Subcutaneous adipose tissue (tissue), 4 donors: ENCODE results near the gene HTRA3. TPM values are rescaled to one million over a fixed set of nuclear protein-coding genes. Genes with fewer than 3 reads are reported as not detected.

Source experiments
- total RNA-seq, 4 donors: library from RNA; depleted of rRNA; stranded (reverse); fragments of >200 nt; gene quantifications; one replicate each; pipeline ENCODE4 v1.1.0, GENCODE V29; 2016
- TF ChIP-seq, protein P1 (sequence below): fragments of 450-650 bp; IDR thresholded peaks from one replicate; pipeline ENCODE4 v1.5.1; 2016; ENCODE audit warnings: low read depth, mild to moderate bottlenecking, control low read depth, antibody characterized with exemption, moderate library complexity

The HTRA3 gene
- total RNA-seq, 4 donors from 2014 or later = 40.7 to 65.9 (median 56.9) TPM

- TF ChIP-seq, protein P1, sequence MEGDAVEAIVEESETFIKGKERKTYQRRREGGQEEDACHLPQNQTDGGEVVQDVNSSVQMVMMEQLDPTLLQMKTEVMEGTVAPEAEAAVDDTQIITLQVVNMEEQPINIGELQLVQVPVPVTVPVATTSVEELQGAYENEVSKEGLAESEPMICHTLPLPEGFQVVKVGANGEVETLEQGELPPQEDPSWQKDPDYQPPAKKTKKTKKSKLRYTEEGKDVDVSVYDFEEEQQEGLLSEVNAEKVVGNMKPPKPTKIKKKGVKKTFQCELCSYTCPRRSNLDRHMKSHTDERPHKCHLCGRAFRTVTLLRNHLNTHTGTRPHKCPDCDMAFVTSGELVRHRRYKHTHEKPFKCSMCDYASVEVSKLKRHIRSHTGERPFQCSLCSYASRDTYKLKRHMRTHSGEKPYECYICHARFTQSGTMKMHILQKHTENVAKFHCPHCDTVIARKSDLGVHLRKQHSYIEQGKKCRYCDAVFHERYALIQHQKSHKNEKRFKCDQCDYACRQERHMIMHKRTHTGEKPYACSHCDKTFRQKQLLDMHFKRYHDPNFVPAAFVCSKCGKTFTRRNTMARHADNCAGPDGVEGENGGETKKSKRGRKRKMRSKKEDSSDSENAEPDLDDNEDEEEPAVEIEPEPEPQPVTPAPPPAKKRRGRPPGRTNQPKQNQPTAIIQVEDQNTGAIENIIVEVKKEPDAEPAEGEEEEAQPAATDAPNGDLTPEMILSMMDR = no peak
These were observed 24.6 kb upstream of the HTRA3 start for GRCh38 chr4:8244931-8245460.

- TF ChIP-seq, protein P1 = no peak
These were observed 23.4 kb upstream of the HTRA3 start for GRCh38 chr4:8245884-8246833.

DNA sequence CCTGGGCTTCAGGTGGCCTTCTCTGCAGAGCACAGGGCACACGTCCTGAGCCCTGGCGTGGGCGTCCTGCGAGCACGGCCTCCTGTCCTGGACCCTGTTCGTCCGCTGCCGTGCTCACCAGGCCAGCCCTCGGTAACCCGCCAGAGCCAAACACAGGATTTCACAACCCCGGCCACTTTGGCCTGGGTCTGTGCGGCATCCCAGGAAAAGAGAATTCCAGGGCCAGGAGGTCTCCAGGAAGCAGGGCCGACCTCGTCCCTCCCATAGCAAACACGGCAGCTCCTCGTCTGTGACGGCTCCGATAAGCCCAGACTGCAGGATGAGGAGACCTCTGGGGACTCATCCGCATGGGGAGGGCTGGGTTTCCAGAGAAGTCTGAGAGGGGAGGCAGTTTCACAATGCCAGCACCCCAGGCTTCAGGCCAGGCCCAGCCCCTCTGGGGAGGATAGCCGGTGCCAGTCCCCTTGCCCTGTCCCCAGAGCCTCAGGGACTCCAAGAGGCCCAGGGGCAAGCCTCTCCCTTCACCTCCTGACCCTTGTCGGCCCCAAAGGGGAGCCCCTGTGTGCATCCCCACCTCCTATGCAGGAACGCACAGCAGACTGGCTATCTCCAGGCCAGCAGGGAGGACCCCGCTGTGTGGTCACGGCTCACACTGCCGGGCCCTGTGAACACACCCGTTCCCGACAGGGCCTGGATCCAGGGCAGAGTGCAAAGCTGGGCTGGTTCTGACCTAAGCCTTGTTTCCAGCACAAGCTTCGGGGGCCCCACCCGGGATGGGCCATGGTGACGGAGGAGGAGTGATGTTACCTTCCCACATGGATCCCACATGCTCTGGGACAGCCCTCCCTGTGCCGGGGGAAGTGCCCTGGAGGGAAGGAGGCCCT lies 22.3 kb upstream of the HTRA3 start:
- TF ChIP-seq, protein P1 = no peak

DNA sequence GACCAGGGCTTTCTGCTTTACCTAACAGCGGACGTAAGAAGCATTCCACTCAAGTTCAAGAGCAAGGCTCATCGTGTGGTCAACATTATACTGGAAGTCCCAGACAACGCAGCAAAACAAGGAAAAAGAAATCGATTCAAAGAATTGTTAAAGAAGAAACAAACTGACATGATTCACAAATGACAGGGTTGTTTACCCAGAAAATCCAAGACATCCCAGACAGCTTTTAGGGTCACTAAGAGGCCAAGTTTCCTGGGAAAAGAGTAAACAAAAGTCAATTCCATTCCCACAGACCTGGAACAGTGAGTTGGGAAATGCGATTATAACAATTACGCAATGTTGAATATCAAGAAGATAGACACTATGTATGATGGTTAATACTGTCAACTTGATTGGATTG lies 21.5 kb upstream of the HTRA3 start:
- TF ChIP-seq, protein P1 = no peak

- TF ChIP-seq, protein P1 = no peak
These were observed 19.3 kb upstream of the HTRA3 start for GRCh38 chr4:8250227-8250626.

- TF ChIP-seq, protein P1 = no peak
These were observed 18.9 kb upstream of the HTRA3 start for GRCh38 chr4:8250637-8251036.
